OCI-LY7 (cell line): Measurements from ENCODE around the gene GTF3C1. TPM values are rescaled to one million over a fixed set of nuclear protein-coding genes. Genes with fewer than 3 reads are reported as not detected.
"Not testable (repeated sequence)": the region's sequence is repeated elsewhere in the genome, so short reads cannot be mapped to it uniquely, and the experiment has no call there.

ENCODE experiments used
- BruUV-seq: library from RNA; stranded (reverse); fragments of 400-500 nt; replicated peaks from 2 replicates; lab custom pipeline; 2021; lab: Mats Ljungman, UMichigan
- CTCF ChIA-PET: fragments of 300-600 bp; sonication (Branson Sonifier 250); formaldehyde crosslinking; loops from one replicate; lab custom pipeline; 2022; ENCODE audit warnings: antibody characterized with exemption; ENCODE audit not compliant: unreplicated experiment; lab: Charles Lee
- POLR2A ChIA-PET: fragments of 300-600 bp; sonication (Branson Sonifier 250); formaldehyde crosslinking; loops from one replicate; lab custom pipeline; 2022; ENCODE audit warnings: antibody characterized with exemption; lab: Charles Lee
- DNase-seq: peaks from one replicate; pipeline ENCODE4 v3.0.0-alpha.2; 2015; ENCODE audit warnings: low spot score
- H2AFZ ChIP-seq: fragments of 200-600 bp; sonication (generic), shearing (Covaris generic); 2 replicates; pipeline ENCODE4 v1.6.1; 2014; ENCODE audit warnings: mild to moderate bottlenecking, antibody characterized with exemption, low read length, moderate library complexity
- H3K27ac ChIP-seq: fragments of 200-600 bp; sonication (generic); 2 replicates; pipeline ENCODE4 v1.5.1; 2014; ENCODE audit warnings: mixed run types, low read depth, mild to moderate bottlenecking, moderate library complexity, low read length, inconsistent platforms; ENCODE audit not compliant: poor library complexity, severe bottlenecking
- H3K36me3 ChIP-seq: fragments of 200-600 bp; sonication (generic); 2 replicates; pipeline ENCODE4 v1.6.1; 2014; ENCODE audit warnings: mild to moderate bottlenecking, antibody characterized with exemption, low read length, moderate library complexity, mixed read lengths; ENCODE audit not compliant: insufficient read depth
- H3K4me1 ChIP-seq: fragments of 200-600 bp; sonication (generic); 2 replicates; pipeline ENCODE4 v1.5.1; 2014; ENCODE audit warnings: mild to moderate bottlenecking, low read length; ENCODE audit not compliant: insufficient read depth, poor library complexity, severe bottlenecking
- H3K4me2 ChIP-seq: fragments of 200-600 bp; sonication (generic); 2 replicates; pipeline ENCODE4 v1.6.1; 2014; ENCODE audit warnings: mild to moderate bottlenecking, low read length
- H3K4me3 ChIP-seq: fragments of 200-600 bp; sonication (generic); 2 replicates; pipeline ENCODE4 v1.5.1; 2014; ENCODE audit warnings: mild to moderate bottlenecking, low read depth, low read length; ENCODE audit not compliant: poor library complexity, severe bottlenecking
- H3K79me2 ChIP-seq: fragments of 200-600 bp; sonication (generic); 2 replicates; pipeline ENCODE4 v1.6.1; 2016; ENCODE audit warnings: low read depth, mild to moderate bottlenecking, low read length, moderate library complexity, mixed read lengths; ENCODE audit not compliant: insufficient read depth
- H3K9me2 ChIP-seq: fragments of 200-600 bp; sonication (generic); 2 replicates; pipeline ENCODE4 v1.6.1; 2016; ENCODE audit warnings: mild to moderate bottlenecking, low read length, mixed read lengths; ENCODE audit not compliant: insufficient read depth
- H3K9me3 ChIP-seq: fragments of 200-600 bp; sonication (generic); 2 replicates; pipeline ENCODE4 v1.6.1; 2014; ENCODE audit warnings: mild to moderate bottlenecking, mixed run types, low read length, mixed read lengths
- H4K20me1 ChIP-seq: fragments of 200-600 bp; sonication (generic); 2 replicates; pipeline ENCODE4 v1.6.1; 2014; ENCODE audit warnings: mild to moderate bottlenecking, antibody characterized with exemption, low read length, moderate library complexity, mixed read lengths; ENCODE audit not compliant: insufficient read depth
- CTCF ChIP-seq: fragments of 200-600 bp; sonication (generic); conservative IDR thresholded peaks from 2 replicates; pipeline ENCODE4 v1.5.1; 2014; ENCODE audit warnings: mild to moderate bottlenecking, antibody characterized with exemption, low read length, moderate library complexity, mixed read lengths
- EZH2phosphoT487 ChIP-seq: fragments of 200-600 bp; sonication (generic); IDR thresholded peaks from 2 replicates; pipeline ENCODE4 v1.6.1; 2018; ENCODE audit warnings: low read depth, borderline replicate concordance, mild to moderate bottlenecking, mixed run types, antibody characterized with exemption, low read length, moderate library complexity, mixed read lengths
- intact Hi-C: fragments of 100-400 bp; cut with micrococcal nuclease; formaldehyde crosslinking; loops from one replicate; pipeline ENCODE4 v1.10.0; 2022; ENCODE audit not compliant: unreplicated experiment
- total RNA-seq, 2 experiments: library from RNA; depleted of rRNA in 1 of 2; stranded (reverse); fragments of >200 nt in 1 of 2; shearing (Covaris generic) in 1 of 2; gene quantifications; 2 replicates each; pipeline ENCODE4 v1.2.3, GENCODE V29; 2014 to 2022

Gene GTF3C1
- total RNA-seq, 2 experiments from 2014 or later, result 48.3 to 57.1 TPM

DNA sequence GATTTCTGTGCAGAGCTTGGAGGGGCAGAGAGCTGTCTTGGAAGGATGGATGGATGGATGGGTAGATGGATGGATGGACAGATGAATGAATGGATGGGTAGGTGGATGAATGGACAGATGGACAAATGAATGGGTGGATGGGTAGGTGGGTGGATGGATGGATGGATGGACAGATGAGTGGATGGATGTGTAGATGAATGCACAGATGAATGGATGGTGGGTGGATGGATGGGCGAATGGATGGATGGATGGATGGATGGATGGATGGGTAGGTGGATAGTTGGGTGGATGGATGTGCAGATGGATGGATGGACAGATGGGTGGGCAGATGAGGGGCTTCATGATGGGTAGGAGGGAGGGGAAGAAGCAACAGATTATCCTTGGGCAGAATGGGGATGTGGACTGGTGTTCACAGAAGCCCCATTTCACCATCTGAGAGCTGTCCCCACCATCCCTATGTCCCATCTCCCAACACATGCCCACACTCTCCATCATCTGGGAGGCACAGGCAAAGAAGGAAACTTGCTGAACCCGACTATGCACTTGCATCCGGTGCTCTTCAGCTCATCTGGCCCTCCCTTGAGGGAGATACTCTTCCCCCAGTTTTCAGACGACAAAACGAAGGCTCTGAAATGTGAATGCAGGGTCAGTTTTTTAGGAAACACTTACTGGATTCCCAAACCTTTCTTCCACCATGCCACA is 90.6 kb downstream of the GTF3C1 start:
- DNase-seq, result no peak
- peaks cover 30% of the 10 kb centered on the region for H3K36me3 ChIP-seq
- no peaks in the 10 kb centered on the region for H4K20me1 ChIP-seq
- no peak overlapping the region for H3K27ac ChIP-seq
- CTCF ChIA-PET, result no interaction called here
- POLR2A ChIA-PET, result interaction anchor here (1.4 kb wide), 1 partner anchor 84 kb away, joined by 5 read pairs; no protein-coding TSS in a partner anchor
- H3K9me2 ChIP-seq, result no peaks in the 10 kb centered on the region
- intact Hi-C loops, result loop anchor here (5.0 kb wide), 1 partner anchor 142 kb away; no protein-coding TSS in a partner anchor
- no peak for TF ChIP-seq CTCF
- TF ChIP-seq EZH2phosphoT487, result no peak
- no peak overlapping the region for H3K4me3 ChIP-seq
- H2AFZ ChIP-seq, result no peak overlapping the region
- no peaks in the 10 kb centered on the region for H3K79me2 ChIP-seq
- no TSS peak for BruUV-seq
- peaks cover 8% of the 10 kb centered on the region for H3K4me1 ChIP-seq
- H3K4me2 ChIP-seq, result no peak overlapping the region
- H3K9me3 ChIP-seq, result no peaks in the 10 kb centered on the region

GRCh38 chr16:27458258-27458657 is 91.5 kb downstream of the GTF3C1 start:
- H3K9me2 ChIP-seq, result no peaks in the 10 kb centered on the region
- H3K9me3 ChIP-seq, result no peaks in the 10 kb centered on the region
- no peak overlapping the region for H3K4me3 ChIP-seq
- intact Hi-C loops, result loop anchor here (5.0 kb wide), 1 partner anchor 141 kb away; no protein-coding TSS in a partner anchor
- H4K20me1 ChIP-seq, result no peaks in the 10 kb centered on the region
- no peak for DNase-seq
- H3K79me2 ChIP-seq, result no peaks in the 10 kb centered on the region
- H3K4me2 ChIP-seq, result no peak overlapping the region
- peaks cover 26% of the 10 kb centered on the region for H3K36me3 ChIP-seq
- ChIA-PET POLR2A (interaction anchor here (1.4 kb wide), 1 partner anchor 83 kb away, joined by 5 read pairs; no protein-coding TSS in a partner anchor), CTCF (no interaction called here)
- H3K27ac ChIP-seq, result no peak overlapping the region
- peaks cover 8% of the 10 kb centered on the region for H3K4me1 ChIP-seq
- BruUV-seq, result no TSS peak
- no peak for TF ChIP-seq CTCF
- no peak for TF ChIP-seq EZH2phosphoT487
- H2AFZ ChIP-seq, result no peak overlapping the region

- H3K9me3 ChIP-seq, POLR2A ChIA-PET, H2AFZ ChIP-seq, H3K4me2 ChIP-seq, H3K4me1 ChIP-seq, CTCF ChIA-PET, H4K20me1 ChIP-seq, H3K79me2 ChIP-seq, DNase-seq, H3K27ac ChIP-seq, H3K9me2 ChIP-seq, BruUV-seq, H3K4me3 ChIP-seq: not testable (repeated sequence)
- intact Hi-C loops, result loop anchor here (1.0 to 5.0 kb wide), 5 partner anchors 89 to 302 kb away; no protein-coding TSS in a partner anchor
- H3K36me3 ChIP-seq, result peaks cover 26% of the 10 kb centered on the region
Observed at GRCh38 chr16:27457605-27457900, 92.2 kb downstream of the GTF3C1 start.
